Suprapubic skin (tissue), 4 donors: ENCODE measurements around the gene BRMS1L.

Experiments
- EP300 ChIP-seq: sonication (generic); formaldehyde crosslinking; IDR thresholded peaks from one replicate; pipeline ENCODE4 v1.6.1; 2017; ENCODE audit warnings: antibody characterized with exemption
- POLR2A ChIP-seq, 2 donors: fragments of 450-650 bp; IDR thresholded peaks; one replicate each; pipeline ENCODE4 v1.6.1; 2017; ENCODE audit warnings: antibody characterized with exemption in 2 of 2, mild to moderate bottlenecking in 2 of 2, moderate library complexity in 2 of 2
- POLR2AphosphoS5 ChIP-seq, 3 donors: sonication (generic); formaldehyde crosslinking; IDR thresholded peaks; one replicate each; pipeline ENCODE4 v1.6.1; 2017; ENCODE audit warnings: antibody characterized with exemption in 3 of 3
- TF ChIP-seq, protein P1 (sequence below), 2 donors: fragments of 200-600 bp in 1 of 2; fragments of 450-650 bp in 1 of 2; sonication (generic) in 1 of 2; IDR thresholded peaks; one replicate each; pipeline ENCODE4 v1.5.1; 2016 to 2019; ENCODE audit warnings: antibody characterized with exemption in 2 of 2, mild to moderate bottlenecking in 1 of 2, moderate library complexity in 1 of 2

GRCh38 chr14:35858521-35859209 is 32.5 kb downstream of the BRMS1L start:
- TF ChIP-seq, protein P1, sequence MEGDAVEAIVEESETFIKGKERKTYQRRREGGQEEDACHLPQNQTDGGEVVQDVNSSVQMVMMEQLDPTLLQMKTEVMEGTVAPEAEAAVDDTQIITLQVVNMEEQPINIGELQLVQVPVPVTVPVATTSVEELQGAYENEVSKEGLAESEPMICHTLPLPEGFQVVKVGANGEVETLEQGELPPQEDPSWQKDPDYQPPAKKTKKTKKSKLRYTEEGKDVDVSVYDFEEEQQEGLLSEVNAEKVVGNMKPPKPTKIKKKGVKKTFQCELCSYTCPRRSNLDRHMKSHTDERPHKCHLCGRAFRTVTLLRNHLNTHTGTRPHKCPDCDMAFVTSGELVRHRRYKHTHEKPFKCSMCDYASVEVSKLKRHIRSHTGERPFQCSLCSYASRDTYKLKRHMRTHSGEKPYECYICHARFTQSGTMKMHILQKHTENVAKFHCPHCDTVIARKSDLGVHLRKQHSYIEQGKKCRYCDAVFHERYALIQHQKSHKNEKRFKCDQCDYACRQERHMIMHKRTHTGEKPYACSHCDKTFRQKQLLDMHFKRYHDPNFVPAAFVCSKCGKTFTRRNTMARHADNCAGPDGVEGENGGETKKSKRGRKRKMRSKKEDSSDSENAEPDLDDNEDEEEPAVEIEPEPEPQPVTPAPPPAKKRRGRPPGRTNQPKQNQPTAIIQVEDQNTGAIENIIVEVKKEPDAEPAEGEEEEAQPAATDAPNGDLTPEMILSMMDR (IDR thresholded peaks at IDR 0.05) = no peak
- TF ChIP-seq POLR2AphosphoS5 (IDR thresholded peaks at IDR 0.05) = no peak
- TF ChIP-seq POLR2A (IDR thresholded peaks at IDR 0.05) = no peak
- no peak for TF ChIP-seq EP300
